DMS114 treated with DMSO at 0.1 percent for 48 hours (cell line): ENCODE results near the gene LITAFD.
"Not testable (repeated sequence)": the region's sequence is repeated elsewhere in the genome, so short reads cannot be mapped to it uniquely, and the experiment has no call there.

ENCODE experiments used
- DNase-seq: peaks from one replicate; lab custom pipeline; 2025; ENCODE audit not compliant: unreplicated experiment; lab: John Stamatoyannopoulos, UW

The LITAFD gene

GRCh38 chr16:8872071-8872470, 10.1 kb upstream of the LITAFD start:
- DNase-seq, result no peak

GRCh38 chr16:8872967-8873865, 8.9 kb upstream of the LITAFD start:
- no peak for DNase-seq

GRCh38 chr16:8873866-8874195, 8.3 kb upstream of the LITAFD start:
- not testable (repeated sequence) for DNase-seq

GRCh38 chr16:8874388-8874787, 7.8 kb upstream of the LITAFD start:
- DNase-seq, result no peak

- DNase-seq, result not testable (repeated sequence)
Measured at GRCh38 chr16:8875317-8875716, 6.8 kb upstream of the LITAFD start.

GRCh38 chr16:8877894-8878522, 4.1 kb upstream of the LITAFD start:
- no peak for DNase-seq

GRCh38 chr16:8878523-8878911, 3.6 kb upstream of the LITAFD start:
- no peak for DNase-seq

GRCh38 chr16:8880839-8881510, 1.2 kb upstream of the LITAFD start:
- DNase-seq, result no peak

GRCh38 chr16:8882725-8883377, 700 bp downstream of the LITAFD start:
- DNase-seq, result no peak

GRCh38 chr16:8885674-8886592, 3.8 kb downstream of the LITAFD start:
- DNase-seq, result no peak

- no peak for DNase-seq
Measured at GRCh38 chr16:8886593-8887430, 4.7 kb downstream of the LITAFD start.

- no peak for DNase-seq
Measured at GRCh38 chr16:8887431-8887765, 5.2 kb downstream of the LITAFD start.

- DNase-seq, result no peak
Measured at GRCh38 chr16:8887952-8888560, 5.9 kb downstream of the LITAFD start.

GRCh38 chr16:8888951-8889892, 7.1 kb downstream of the LITAFD start:
- no peak for DNase-seq

GRCh38 chr16:8889893-8890548, 7.9 kb downstream of the LITAFD start:
- no peak for DNase-seq

GRCh38 chr16:8890549-8890921, 8.4 kb downstream of the LITAFD start:
- DNase-seq, result no peak

- DNase-seq, result no peak
Measured at GRCh38 chr16:8892101-8892575, 10.0 kb downstream of the LITAFD start.

- no peak for DNase-seq
Measured at GRCh38 chr16:8893426-8893825, 11.3 kb downstream of the LITAFD start.
